Islet precursor cell (in vitro differentiated cells): Measurements from ENCODE around the gene NDUFS5.
"Not testable (repeated sequence)": the region's sequence is repeated elsewhere in the genome, so short reads cannot be mapped to it uniquely, and the experiment has no call there.

Source experiments
- DNase-seq: peaks from one replicate; pipeline ENCODE4 v3.0.0-alpha.2; 2018

The NDUFS5 gene

GRCh38 chr1:39026051-39026865, at the start of gene NDUFS5:
TSS of gene NDUFS5 (plus strand) at chr1:39026350. CDS start at chr1:39028725, 2,375 bp downstream.
- DNase-seq, result peak; percentile 97

- DNase-seq, result not testable (repeated sequence)
These were observed 48.5 kb upstream of the NDUFS5 start for GRCh38 chr1:38977399-38978244.

- not testable (repeated sequence) for DNase-seq
These were observed 48.0 kb upstream of the NDUFS5 start for GRCh38 chr1:38978245-38978542.

DNA sequence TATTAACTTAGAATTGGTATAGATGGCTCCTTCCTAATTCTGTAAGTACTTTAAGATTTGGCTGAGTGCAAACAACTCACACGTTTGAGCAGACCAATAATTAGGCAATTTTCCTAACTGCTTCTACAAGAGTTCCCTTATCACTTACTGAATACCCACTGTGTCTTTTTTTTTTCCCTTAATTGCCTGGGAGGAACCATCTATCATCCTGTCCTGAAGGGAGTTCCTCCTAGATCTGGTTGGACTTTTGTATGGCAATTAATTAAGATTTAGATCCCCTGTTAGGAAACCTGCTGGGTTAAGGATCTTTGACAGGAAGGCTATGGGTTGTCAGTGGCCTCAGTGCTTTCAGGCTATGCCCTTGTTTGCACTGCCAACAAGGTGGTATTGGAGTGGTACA, 46.8 kb upstream of the NDUFS5 start:
- not testable (repeated sequence) for DNase-seq

GRCh38 chr1:38989979-38990378, 36.2 kb upstream of the NDUFS5 start:
- no peak for DNase-seq

DNA sequence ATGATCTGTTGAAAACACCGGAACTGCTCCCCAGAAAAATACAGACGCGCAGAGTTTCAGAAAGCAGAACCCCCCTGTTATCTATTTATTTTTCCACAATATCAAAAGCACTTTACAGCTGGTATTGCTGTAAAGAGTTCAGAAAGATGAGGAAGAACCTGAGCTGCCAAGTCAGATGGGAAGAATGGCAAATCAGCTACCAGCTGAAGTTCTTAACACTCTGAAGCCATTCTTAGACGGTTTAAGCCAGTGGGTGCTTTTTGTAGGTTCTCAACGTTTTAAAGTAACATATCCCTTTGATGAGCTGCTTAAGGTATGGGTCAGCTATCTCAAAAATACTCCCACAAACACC, 35.8 kb upstream of the NDUFS5 start:
- DNase-seq, result no peak

DNA sequence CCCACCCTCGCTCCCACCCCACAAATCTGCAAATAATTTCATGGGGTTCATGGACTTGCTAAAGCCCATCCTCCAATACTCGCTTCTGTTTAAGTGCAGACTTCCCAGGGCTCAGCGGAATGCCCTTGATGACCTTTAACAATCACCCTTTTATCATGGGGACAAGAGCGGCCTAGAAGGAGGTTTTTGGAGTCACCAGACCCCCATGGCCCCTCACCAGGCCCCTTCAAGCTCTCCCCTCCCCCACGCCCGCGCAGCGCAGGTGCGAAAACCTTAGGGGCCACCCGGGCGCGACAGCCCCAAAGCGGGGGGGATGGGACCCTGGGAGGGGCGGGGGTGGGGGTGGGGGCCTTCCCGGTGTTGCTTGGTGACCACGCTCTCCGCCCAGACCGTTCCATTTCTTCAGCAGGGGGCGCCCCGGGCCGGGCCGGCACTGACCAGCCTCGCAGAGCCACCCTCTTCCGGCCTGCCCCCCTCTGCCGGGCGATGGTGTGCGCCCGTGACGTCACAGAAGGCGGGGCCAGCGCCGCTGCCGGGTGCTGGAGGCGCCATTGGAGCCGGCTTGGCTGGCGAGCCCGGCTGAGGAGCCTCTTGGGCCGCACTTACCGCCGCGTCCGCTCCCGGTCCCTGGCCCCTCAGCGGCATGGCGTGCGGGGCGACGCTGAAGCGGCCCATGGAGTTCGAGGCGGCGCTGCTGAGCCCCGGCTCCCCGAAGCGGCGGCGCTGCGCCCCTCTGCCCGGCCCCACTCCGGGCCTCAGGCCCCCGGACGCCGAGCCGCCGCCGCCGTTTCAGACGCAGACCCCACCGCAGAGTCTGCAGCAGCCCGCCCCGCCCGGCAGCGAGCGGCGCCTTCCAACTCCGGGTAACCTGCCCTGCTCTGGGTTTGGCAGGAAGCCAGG, 35.2 kb upstream of the NDUFS5 start, which contains the start of gene AKIRIN1:
TSS of gene AKIRIN1 (plus strand) at position 539 of the 900 bp plus-strand sequence. CDS start at position 644, 105 bp downstream.
- DNase-seq, result peak; percentile 99

DNA sequence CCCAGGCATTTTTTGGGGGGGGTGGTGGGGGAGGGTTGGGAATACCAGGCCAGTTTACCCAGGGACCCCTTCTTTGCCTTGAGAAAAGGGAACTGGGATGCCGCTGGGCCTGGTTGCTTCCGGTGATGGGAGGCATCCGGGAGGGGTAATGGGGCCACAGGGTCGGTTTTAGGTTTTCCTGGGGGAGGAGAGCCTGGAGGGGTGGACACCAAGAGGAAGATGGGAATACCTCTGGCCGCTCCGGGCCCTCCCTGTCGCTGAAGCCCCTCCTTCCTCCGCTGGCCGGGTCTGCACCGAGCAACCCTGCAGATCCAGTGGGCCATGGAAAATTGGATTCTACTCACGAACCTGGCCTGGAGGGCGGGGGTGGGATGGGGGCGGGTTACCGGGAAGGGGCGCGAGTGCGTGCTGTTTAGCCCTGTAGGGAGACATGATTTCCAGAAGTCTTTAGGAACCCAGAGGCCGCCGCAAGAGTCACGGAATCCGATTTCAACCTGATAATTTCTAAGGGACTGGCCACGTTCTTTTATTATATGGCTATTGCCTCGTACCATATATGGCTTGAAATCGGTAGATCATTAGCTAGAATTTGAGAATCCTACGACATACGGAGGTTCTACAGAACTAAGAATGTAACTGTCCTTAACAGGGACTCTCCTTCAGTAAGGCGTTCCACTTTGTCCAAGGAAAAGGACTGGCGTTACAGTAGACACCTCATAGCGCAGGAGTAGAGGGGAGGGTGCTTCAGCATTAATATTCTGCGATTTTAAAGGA, 34.3 kb upstream of the NDUFS5 start:
- DNase-seq, result peak; percentile 73

DNA sequence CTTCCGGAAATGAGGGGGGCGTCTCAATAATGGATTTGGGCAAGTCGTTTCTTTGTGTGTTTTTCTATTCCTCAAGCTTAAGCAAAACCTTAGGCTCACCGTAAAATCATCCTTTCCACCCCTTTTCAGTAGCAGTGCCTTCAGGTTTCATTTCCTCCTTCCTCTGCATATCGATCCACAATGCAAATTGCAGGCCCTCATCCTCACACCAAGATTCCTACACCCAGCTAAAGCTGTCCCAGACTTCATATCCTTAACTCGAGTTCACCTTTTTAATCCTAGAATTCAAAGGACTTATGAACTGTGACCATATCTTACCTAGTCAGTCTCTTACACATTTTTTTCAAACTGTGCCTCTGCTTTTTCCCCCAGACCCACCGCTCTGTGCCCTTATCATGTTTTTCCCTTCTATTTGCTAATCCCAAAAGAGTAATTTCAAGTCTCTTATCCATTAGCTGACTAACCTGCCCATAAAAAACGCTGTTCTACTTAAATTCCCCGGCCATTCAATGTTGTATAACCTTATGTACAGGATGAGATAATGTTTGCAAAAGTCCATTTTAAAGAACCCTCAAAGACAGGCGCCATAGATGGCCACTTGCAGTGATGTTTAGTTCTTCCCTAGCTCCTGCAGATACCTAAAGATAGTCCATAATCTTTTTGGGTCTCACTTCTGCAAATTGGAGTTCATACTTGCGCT, 33.6 kb upstream of the NDUFS5 start:
- no peak for DNase-seq

DNA sequence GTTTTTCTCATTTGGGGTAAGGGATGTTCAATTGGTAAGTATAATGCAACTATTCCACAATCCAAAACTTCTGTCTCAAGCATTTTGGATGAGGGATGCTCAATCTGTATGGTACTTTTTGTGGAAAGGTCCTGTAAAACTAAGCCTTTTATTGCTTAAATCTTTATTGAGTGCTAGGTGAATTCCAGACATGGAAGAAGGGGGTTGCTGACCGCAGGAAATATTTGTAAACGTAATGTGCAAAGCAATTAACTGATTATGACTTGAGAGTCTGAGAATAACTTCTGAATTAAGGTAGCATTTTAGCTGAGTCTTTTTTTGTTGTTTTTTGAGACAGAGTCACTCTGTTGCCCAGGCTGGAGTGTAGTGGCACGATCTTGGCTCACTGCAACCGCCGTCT, 32.0 kb upstream of the NDUFS5 start:
- no peak for DNase-seq

DNA sequence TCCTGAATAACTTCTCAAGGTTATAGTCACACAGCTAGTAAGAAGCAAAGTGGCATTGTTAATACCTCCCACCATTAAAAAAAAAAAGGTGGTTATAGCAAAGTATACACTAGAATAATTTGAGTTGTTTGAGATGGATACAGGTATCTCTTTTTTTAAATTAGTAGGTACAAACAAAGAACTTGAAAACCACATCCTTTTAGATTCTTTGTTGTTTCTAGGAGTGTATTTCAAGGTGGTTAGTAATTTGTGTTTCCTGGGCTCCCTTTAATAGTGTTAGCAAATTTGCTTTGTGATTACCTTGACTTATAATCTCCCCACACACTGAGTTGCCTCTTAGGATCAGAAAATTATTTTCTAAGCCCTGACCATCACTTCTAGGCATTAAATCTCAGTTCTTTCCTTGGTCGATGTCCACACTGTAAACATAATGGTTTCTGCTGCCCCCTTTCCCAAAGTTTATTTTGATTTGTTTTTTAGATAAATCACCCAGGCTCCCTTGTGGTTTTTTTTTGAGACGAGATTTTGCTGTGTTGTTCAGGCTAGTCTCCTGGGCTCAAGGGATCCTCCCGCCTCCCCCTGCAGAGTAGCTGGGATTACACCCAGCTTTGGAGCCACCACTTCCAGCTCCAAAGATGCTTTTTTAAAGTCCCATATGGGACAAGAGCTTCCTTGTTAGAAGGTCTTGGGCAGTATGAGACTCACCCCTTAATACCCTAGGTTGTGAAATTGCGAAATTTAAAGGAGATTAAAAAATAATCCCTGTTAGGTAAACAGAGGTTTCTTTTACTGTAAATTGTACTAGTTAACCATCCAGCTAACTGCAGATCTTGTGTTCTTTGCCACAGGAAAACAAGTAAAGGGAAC, 28.9 kb upstream of the NDUFS5 start:
- no peak for DNase-seq

GRCh38 chr1:38997901-38998190, 28.3 kb upstream of the NDUFS5 start:
- no peak for DNase-seq

- DNase-seq, result no peak
These were observed 24.4 kb upstream of the NDUFS5 start for GRCh38 chr1:39001516-39002421.

DNA sequence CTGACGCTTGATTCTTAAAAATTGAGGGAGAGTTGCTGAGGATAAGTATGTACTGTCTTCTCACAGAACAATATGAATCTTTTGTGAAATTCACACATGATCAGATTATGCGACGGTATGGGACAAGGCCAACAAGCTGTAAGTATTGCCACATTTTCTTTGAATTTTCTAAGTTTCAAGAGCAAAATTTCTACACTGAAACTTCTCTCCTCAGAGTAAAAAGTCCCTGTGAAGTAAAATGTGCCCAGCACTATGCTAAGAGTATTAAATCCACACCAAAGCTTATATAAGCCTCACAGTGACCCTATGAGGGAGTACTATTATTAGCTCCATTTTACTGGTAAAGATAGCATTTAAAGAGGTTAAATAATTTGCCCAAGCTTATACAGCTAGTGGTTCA, 22.9 kb upstream of the NDUFS5 start:
- no peak for DNase-seq

DNA sequence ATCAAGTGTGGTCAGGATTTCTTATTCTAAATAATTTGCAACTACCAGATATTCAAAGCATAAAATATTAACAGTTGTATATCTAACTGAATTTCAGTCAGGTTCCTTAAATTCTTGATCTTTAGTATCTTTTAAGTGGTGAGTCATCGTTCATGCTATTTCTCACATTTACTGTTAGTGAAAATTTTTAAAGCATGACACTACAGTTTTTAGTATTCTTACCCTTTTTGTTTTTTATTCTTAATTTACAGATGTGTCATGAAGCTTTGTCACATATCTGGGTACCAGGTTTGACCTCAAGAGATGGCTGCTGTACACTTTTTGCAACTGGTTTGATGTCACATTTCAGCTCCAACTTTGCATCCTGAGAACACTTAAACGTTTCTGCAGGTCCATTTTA, 22.4 kb upstream of the NDUFS5 start:
- DNase-seq, result no peak

DNA sequence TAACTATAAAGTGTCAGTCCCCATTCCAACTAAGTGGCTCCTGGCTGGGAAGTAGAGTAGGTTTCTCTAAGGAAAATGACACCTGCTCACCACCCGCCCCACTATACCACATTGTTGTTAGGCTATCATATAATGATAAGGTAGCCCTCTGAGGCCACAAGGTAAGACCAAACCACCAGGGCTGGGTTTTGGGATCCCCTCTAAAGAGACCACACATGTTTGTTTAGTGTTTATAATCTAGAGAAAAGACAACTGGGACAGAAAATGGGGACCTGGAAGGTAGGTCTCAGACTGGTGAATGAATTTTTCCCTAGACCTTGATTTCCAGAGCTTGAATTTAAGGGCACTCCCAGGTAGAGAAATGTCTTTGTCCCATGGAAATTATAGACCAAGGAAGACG, 19.9 kb upstream of the NDUFS5 start:
- DNase-seq, result no peak

GRCh38 chr1:39006726-39007645, 19.2 kb upstream of the NDUFS5 start:
- no peak for DNase-seq

GRCh38 chr1:39014956-39015355, 11.2 kb upstream of the NDUFS5 start:
- not testable (repeated sequence) for DNase-seq
